ENCODE results near the gene B3GALT6. TPM values are rescaled to one million over a fixed set of nuclear protein-coding genes. Genes with fewer than 3 reads are reported as not detected.

The B3GALT6 gene
- total and polyA plus RNA-seq, 2 experiments from 2014 or later: 5.5 to 26.5 TPM

GRCh38 chr1:1205769-1206375 is 26.2 kb upstream of the B3GALT6 start:
- TF ChIP-seq CTCF (conservative IDR thresholded peaks at IDR 0.05; ENCODE audit: low read depth in 2 of 2): peak in 1 of 2 experiments; percentile 41; a peak in 2 of 4 replicates
- no peak for TF ChIP-seq ETS1 (IDR thresholded peaks at IDR 0.05)
- no peak for TF ChIP-seq ZNF114 (CRISPR knock-in tag; IDR thresholded peaks at IDR 0.05)
- TF ChIP-seq ZNF462 (CRISPR knock-in tag; IDR thresholded peaks at IDR 0.05): no peak
- H3K79me2 ChIP-seq (replicated peaks; ENCODE audit: insufficient read depth): no peaks in the 10 kb centered on the region
- H3K36me3 ChIP-seq (ENCODE audit: insufficient read depth): no peaks in the 10 kb centered on the region
- H3K4me3 ChIP-seq: peak overlapping the region; percentile 52
- peaks cover 13% of the 10 kb centered on the region; the same call in 1 of the 2 replicates for H3K27me3 ChIP-seq (ENCODE audit: insufficient read depth)
- H2AFZ ChIP-seq: peak overlapping the region; percentile 56
- Mint-ChIP-seq H3K4me3 (peak overlapping the region; percentile 56; the same call in 2 of the 3 replicates), H3K4me1 (no peaks in the 10 kb centered on the region), H3K36me3 (ENCODE audit: low read depth) (no peaks in the 10 kb centered on the region), H3K27me3 (ENCODE audit: insufficient read depth, low read depth, poor library complexity) (peaks cover 7% of the 10 kb centered on the region), H3K27ac (no peak overlapping the region), H3K9me3 (no peaks in the 10 kb centered on the region; the same call in 2 of the 3 replicates)
- peak overlapping the region; percentile 76 for H3K4me2 ChIP-seq
- H3K27ac ChIP-seq (ENCODE audit: low read depth): no peak overlapping the region
- no peak for DNase-seq (ENCODE audit: low spot score)
- no peaks in the 10 kb centered on the region for H3K4me1 ChIP-seq (ENCODE audit: insufficient read depth)
- H4K20me1 ChIP-seq (replicated peaks; ENCODE audit: insufficient read depth): no peaks in the 10 kb centered on the region
- H3K9me2 ChIP-seq (ENCODE audit: insufficient read depth): no peaks in the 10 kb centered on the region
- no peaks in the 10 kb centered on the region for H3F3A ChIP-seq (replicated peaks; ENCODE audit: low read depth)
- peak; percentile 20 for ATAC-seq

Data from GM23338 (cell line).